GM19193 (cell line): Measurements from ENCODE around the gene BCL11B.

Source experiments
- POLR2A ChIP-seq: IDR thresholded peaks from 4 replicates; pipeline ENCODE4 v1.6.1; 2011; ENCODE audit not compliant: insufficient read depth, insufficient read length; ENCODE audit errors: extremely low read depth

The BCL11B gene

GRCh38 chr14:99125616-99126431 lies 146.2 kb downstream of the BCL11B start:
- no peak for TF ChIP-seq POLR2A

GRCh38 chr14:99125113-99125512 lies 146.9 kb downstream of the BCL11B start:
- no peak for TF ChIP-seq POLR2A

- TF ChIP-seq POLR2A = no peak
Observed at GRCh38 chr14:99124482-99125105, 147.4 kb downstream of the BCL11B start.

GRCh38 chr14:99123208-99123870 lies 148.7 kb downstream of the BCL11B start:
- TF ChIP-seq POLR2A = no peak

GRCh38 chr14:99122521-99123125 lies 149.4 kb downstream of the BCL11B start:
- TF ChIP-seq POLR2A = no peak

DNA sequence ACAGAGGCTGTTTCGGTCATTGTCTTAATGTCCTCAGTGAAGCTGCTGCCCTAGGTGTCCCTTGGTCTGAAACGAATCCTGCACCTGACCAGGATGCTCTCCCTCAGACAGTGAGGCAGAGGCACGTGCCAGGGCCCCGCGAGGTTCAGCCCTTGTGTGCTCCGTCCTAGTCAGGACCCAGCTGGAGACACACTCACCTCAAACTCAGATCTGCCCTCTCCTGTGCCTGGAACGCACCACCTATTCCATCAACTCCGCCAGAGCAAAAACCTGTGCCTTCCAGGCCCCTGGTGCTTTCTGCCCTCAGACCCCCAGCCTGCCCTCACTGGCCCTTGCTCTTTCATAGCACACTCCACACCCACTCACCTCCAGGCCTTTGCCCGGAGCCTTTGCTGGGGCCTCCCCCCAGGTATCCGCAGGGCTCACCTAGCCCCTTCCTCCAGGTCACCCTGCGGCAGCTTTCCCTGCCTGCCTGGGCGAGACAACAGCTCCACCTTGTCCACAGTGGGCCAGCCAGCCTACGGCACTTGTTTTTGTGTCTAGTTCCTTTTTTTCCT lies 150.6 kb downstream of the BCL11B start:
- TF ChIP-seq POLR2A = no peak

DNA sequence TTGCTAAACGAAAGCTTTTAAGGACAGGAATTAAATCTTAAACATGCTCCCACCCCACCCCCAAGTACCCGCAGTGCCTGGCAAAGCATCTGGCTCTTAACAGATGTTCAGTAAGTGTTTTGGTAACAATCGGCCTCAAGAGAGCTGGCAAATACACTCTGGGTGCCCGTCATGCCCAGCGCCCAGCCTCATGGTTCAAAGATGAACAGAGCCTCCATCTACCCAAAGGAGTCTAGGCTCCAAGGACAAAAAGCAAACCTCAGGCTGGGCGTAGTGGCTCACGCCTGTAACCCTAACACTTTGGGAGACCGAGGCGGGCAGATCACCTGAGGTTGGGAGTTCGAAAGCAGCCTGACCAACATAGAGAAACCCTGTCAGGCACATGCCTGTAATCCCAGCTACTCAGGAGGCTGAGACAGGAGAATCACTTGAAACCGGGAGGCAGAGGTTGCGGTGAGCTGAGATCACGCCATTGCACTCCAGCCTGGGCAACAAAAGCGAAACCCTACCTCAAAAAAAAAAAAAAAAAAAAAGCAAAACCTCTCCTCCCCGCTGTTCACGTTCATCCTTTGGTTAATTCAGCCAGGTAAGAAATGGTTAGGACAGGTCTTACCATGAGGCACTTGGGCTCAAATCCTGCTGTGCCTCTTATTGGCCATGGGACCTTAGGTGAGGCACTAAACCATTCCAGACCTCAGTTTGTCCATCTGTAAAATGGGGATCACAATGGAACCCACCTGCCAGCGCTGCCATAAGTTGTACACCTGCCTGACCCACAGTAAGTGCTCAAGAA lies 151.3 kb downstream of the BCL11B start:
- TF ChIP-seq POLR2A = no peak

GRCh38 chr14:99119554-99120525 lies 152.2 kb downstream of the BCL11B start:
- no peak for TF ChIP-seq POLR2A
